ENCODE measurements around the gene SPECC1.

DNA sequence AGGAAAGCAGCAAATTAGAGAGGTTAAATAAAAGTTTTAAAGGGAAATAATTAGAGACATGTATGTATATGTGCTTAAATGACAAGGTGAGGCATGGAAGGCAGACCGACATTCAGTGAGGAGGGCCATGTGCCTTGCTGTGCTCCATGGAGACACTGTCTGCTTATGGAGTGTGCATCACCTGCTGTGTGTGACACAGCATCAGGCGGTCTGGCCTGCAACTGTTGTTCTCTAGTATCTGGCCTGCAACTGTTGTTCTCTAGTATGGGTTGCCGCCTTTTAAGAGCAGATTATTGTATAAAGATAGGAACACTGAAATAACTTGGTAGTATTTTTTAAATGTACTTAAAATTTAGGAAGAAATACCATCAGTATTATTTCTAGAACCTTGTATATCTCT lies 233.1 kb downstream of the SPECC1 start:
- no peak for TF ChIP-seq POLR2A (IDR thresholded peaks at IDR 0.05)
- no peak for TF ChIP-seq CTCF (IDR thresholded peaks at IDR 0.05)

All from gastroesophageal sphincter (tissue), 3 donors.